Endothelial cell of umbilical vein (primary cell): Measurements from ENCODE around the gene HYAL3. TPM values are rescaled to one million over a fixed set of nuclear protein-coding genes. Genes with fewer than 3 reads are reported as not detected.

ENCODE experiments used
- BruUV-seq: library from RNA; stranded (reverse); fragments of 400-500 nt; replicated peaks from 2 replicates; lab custom pipeline; 2021; lab: Mats Ljungman, UMichigan
- CTCF ChIA-PET: fragments of 300-600, 350-600 bp; sonication (Branson Sonifier 250); formaldehyde crosslinking; loops from one replicate; lab custom pipeline; 2021; ENCODE audit warnings: antibody characterized with exemption, inconsistent platforms; lab: Charles Lee
- POLR2A ChIA-PET: fragments of 300-600, 350-600 bp; sonication (Branson Sonifier 250); formaldehyde crosslinking; loops from one replicate; lab custom pipeline; 2021; ENCODE audit warnings: antibody characterized with exemption, inconsistent platforms; lab: Charles Lee
- DNase-seq: peaks from one replicate; pipeline ENCODE4 v3.0.0-alpha.2; 2011; ENCODE audit warnings: low read depth, low spot score
- FAIRE-seq: peaks from 2 replicates; lab custom pipeline; 2011; peaks lifted over from hg19 to GRCh38; lab: Jason Lieb, UNC
- H2AFZ ChIP-seq: 2 replicates; pipeline ENCODE4 v1.6.0; 2012; ENCODE audit warnings: low read depth, low read length, control low read depth, inconsistent platforms
- H3K27ac ChIP-seq: 2 replicates; pipeline ENCODE4 v1.5.1; 2011; ENCODE audit warnings: low read depth, mild to moderate bottlenecking, control low read depth, low read length, moderate library complexity; ENCODE audit not compliant: insufficient read depth
- H3K27me3 ChIP-seq, 2 experiments: 2 replicates each; pipeline versions ENCODE4 v1.6.0 to v1.6.1; 2011; ENCODE audit warnings: low read length in 2 of 2, mixed read lengths in 1 of 2; ENCODE audit not compliant: control insufficient read depth in 2 of 2, insufficient read depth in 2 of 2
- H3K36me3 ChIP-seq, 2 experiments: 2 replicates in 1 of 2; 3 replicates in 1 of 2; pipeline ENCODE4 v1.5.1; 2011; ENCODE audit warnings: low read length in 2 of 2, mild to moderate bottlenecking in 1 of 2, moderate library complexity in 1 of 2; ENCODE audit not compliant: control insufficient read depth in 2 of 2, insufficient read depth in 2 of 2; ENCODE audit errors: extremely low read depth in 1 of 2
- H3K4me1 ChIP-seq: 3 replicates; pipeline ENCODE4 v1.5.1; 2011; ENCODE audit warnings: mild to moderate bottlenecking, low read length; ENCODE audit not compliant: control insufficient read depth, insufficient read depth; ENCODE audit errors: extremely low read depth
- H3K4me2 ChIP-seq: 2 replicates; pipeline ENCODE4 v1.6.1; 2011; ENCODE audit warnings: low read length, control low read depth, mixed read lengths; ENCODE audit not compliant: insufficient read depth
- H3K4me3 ChIP-seq, 3 experiments: fragments of 200-600 bp in 1 of 3; sonication (generic), shearing (Covaris generic) in 1 of 3; replicated peaks in 1 of 3; 2 replicates each; pipeline ENCODE4 v1.5.1; 2011 to 2016; ENCODE audit warnings: control low read depth in 3 of 3, low read length in 3 of 3, mild to moderate bottlenecking in 2 of 3, inconsistent platforms in 1 of 3, low read depth in 1 of 3, moderate library complexity in 1 of 3; ENCODE audit not compliant: insufficient read depth in 1 of 3
- H3K79me2 ChIP-seq: 2 replicates; pipeline ENCODE4 v1.6.0; 2012; ENCODE audit warnings: low read length, inconsistent platforms; ENCODE audit not compliant: control insufficient read depth, insufficient read depth
- H3K9ac ChIP-seq: replicated peaks from 2 replicates; pipeline ENCODE3; 2011; ENCODE audit warnings: low read length, control low read depth; ENCODE audit not compliant: insufficient read depth; ENCODE audit errors: extremely low read depth
- H3K9me1 ChIP-seq: replicated peaks from 3 replicates; pipeline ENCODE4 v1.6.0; 2011; ENCODE audit warnings: mild to moderate bottlenecking, low read length; ENCODE audit not compliant: control insufficient read depth, insufficient read depth; ENCODE audit errors: extremely low read depth
- H3K9me3 ChIP-seq: replicated peaks from 2 replicates; pipeline ENCODE4 v1.5.1; 2012; ENCODE audit warnings: low read length, inconsistent platforms; ENCODE audit not compliant: control insufficient read depth, insufficient read depth
- H4K20me1 ChIP-seq: replicated peaks from 2 replicates; pipeline ENCODE3; 2011; ENCODE audit warnings: mild to moderate bottlenecking, low read length; ENCODE audit not compliant: control insufficient read depth, insufficient read depth; ENCODE audit errors: extremely low read depth
- EZH2 ChIP-seq: IDR thresholded peaks from 2 replicates; pipeline ENCODE4 v1.6.1; 2012; ENCODE audit warnings: borderline replicate concordance, low read depth, mild to moderate bottlenecking, moderate library complexity, low read length, inconsistent platforms; ENCODE audit not compliant: severe bottlenecking
- FOS ChIP-seq: IDR thresholded peaks from 2 replicates; pipeline ENCODE4 v1.6.1; 2011; ENCODE audit warnings: mild to moderate bottlenecking, low read length, moderate library complexity, borderline replicate concordance; ENCODE audit not compliant: insufficient read depth
- GATA2 ChIP-seq: IDR thresholded peaks from 2 replicates; pipeline ENCODE4 v1.7.0; 2011; ENCODE audit warnings: low read depth, mild to moderate bottlenecking, moderate library complexity, mixed read lengths, low read length; ENCODE audit not compliant: insufficient read length, insufficient read depth
- JUN ChIP-seq: IDR thresholded peaks from 2 replicates; pipeline ENCODE4 v1.6.1; 2011; ENCODE audit warnings: borderline replicate concordance, low read depth; ENCODE audit not compliant: insufficient read length, insufficient read depth
- MYC ChIP-seq: IDR thresholded peaks from one replicate; pipeline ENCODE4 v1.6.1; 2011; ENCODE audit warnings: mild to moderate bottlenecking, low read depth, low read length
- POLR2A ChIP-seq: IDR thresholded peaks from 2 replicates; pipeline ENCODE4 v1.6.1; 2012; ENCODE audit warnings: low read depth, mild to moderate bottlenecking, control low read depth, low read length
- POLR2AphosphoS5 ChIP-seq: IDR thresholded peaks from 2 replicates; pipeline ENCODE4 v1.6.1; 2012; ENCODE audit warnings: low read depth, mild to moderate bottlenecking, control low read depth, low read length, moderate library complexity; ENCODE audit not compliant: insufficient read depth
- dilution Hi-C: fragments of 300-500 bp; cut with MboI; formaldehyde crosslinking; loops from one replicate; pipeline ENCODE4 v1.15.0; 2019; ENCODE audit warnings: low sequenced_read_pairs; ENCODE audit not compliant: extremely low pct_ligation_motif_present
- intact Hi-C: fragments of 100-400 bp; cut with micrococcal nuclease; formaldehyde crosslinking; loops from one replicate; pipeline ENCODE4 v1.10.0; 2022
- polyA plus RNA-seq, 4 experiments: library from polyadenylated mRNA; depleted of rRNA in 3 of 4; stranded (reverse) in 3 of 4; unstranded in 1 of 4; fragments of >200 nt; gene quantifications; 2 replicates each; pipeline versions ENCODE4 v1.2.1 to v1.2.3, GENCODE V29; 2011 to 2012; ENCODE audit warnings: missing spikeins in 1 of 4
- total RNA-seq: library from RNA; stranded (reverse); gene quantifications from 2 replicates; pipeline ENCODE4 v1.2.3, GENCODE V29; 2021
- TF ChIP-seq, protein P1 (sequence below): IDR thresholded peaks from 2 replicates; pipeline ENCODE4 v1.6.1; 2011; ENCODE audit not compliant: insufficient read depth, insufficient read length
- TF ChIP-seq, protein P2 (sequence below), 2 donors: IDR thresholded peaks; 1 replicate in 1 of 2; 2 replicates in 1 of 2; pipeline ENCODE4 v1.5.1; 2011; ENCODE audit warnings: low read length in 2 of 2, mild to moderate bottlenecking in 2 of 2, moderate library complexity in 2 of 2, control low read depth in 1 of 2, inconsistent platforms in 1 of 2, low read depth in 1 of 2; ENCODE audit not compliant: insufficient read depth in 1 of 2; ENCODE audit errors: extremely low read depth in 1 of 2

The HYAL3 gene
- total and polyA plus RNA-seq, 2 donors (not counting 3 experiments of a cell fraction or from before 2014, with no cell fraction given) = 4.8 to 11.5 TPM

DNA sequence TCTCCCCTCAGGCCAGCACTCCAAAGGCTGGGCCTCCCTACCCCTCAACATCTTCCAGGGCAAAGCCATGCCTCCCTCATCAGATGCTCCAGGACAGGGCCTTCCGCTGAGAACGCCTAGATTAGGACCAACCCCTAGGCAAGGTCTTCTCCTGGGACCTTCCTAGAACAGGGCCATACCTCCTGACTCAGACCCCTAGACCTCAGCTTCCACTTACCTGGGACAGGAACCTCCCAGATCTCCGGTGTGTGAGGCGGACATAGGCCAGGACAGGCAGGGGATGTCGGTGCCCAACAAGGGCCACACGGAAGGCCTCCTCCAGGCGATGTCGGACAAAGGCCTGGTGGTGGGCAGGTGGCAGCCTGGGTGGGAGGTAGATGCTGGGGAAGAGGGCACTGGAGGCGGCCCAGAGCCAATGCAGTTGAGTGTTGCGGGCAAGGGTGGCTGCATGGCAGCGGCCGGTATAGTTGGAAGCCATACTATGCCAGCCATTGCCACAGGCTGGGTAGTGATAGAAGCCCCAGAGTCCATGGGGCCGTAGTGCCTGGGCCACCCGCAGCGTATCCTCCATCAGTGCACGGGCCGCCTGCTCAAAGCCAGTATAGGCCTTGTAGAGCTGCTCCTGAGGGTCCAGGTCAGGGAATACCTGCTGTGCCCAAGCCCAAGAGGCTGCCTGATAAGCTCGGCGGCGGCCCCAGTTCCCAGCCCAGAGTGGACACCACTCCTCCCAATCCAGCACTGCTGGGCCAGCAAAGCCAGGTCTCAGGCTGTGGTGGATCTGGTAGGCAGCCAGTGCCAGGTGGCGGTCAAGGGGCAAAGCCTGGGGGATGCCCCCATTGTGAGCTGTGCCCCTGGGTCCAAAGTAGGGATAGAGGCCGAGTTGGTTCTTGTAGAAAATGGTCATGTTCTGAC, 4.5 kb downstream of the HYAL3 start:
- FAIRE-seq (no peak), DNase-seq (no peak)
- intact Hi-C loops (no loop called here), dilution Hi-C loops (no loop called here)
- Histone ChIP-seq H3K9me3 (no peaks in the 10 kb centered on the region), H3K4me2 (no peak overlapping the region), H3K9me1 (no peaks in the 10 kb centered on the region), H4K20me1 (no peaks in the 10 kb centered on the region), H2AFZ (no peak overlapping the region), H3K4me3 (no peak overlapping the region), H3K79me2 (peaks cover 24% of the 10 kb centered on the region), H3K4me1 (peaks cover 23% of the 10 kb centered on the region), H3K27ac (no peak overlapping the region), H3K9ac (no peak overlapping the region), H3K27me3 (no peaks in the 10 kb centered on the region), H3K36me3 (peaks cover 0 to 5% of the 10 kb centered on the region in 2 experiments)
- CTCF ChIA-PET = no interaction called here
- POLR2A ChIA-PET = no interaction called here
- no TSS peak for BruUV-seq
- TF ChIP-seq, protein P1, sequence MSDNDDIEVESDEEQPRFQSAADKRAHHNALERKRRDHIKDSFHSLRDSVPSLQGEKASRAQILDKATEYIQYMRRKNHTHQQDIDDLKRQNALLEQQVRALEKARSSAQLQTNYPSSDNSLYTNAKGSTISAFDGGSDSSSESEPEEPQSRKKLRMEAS = no peak
- TF ChIP-seq MYC (no peak), POLR2A (no peak), POLR2AphosphoS5 (no peak), EZH2 (no peak), GATA2 (no peak), FOS (no peak), JUN (no peak)
- TF ChIP-seq, protein P2, sequence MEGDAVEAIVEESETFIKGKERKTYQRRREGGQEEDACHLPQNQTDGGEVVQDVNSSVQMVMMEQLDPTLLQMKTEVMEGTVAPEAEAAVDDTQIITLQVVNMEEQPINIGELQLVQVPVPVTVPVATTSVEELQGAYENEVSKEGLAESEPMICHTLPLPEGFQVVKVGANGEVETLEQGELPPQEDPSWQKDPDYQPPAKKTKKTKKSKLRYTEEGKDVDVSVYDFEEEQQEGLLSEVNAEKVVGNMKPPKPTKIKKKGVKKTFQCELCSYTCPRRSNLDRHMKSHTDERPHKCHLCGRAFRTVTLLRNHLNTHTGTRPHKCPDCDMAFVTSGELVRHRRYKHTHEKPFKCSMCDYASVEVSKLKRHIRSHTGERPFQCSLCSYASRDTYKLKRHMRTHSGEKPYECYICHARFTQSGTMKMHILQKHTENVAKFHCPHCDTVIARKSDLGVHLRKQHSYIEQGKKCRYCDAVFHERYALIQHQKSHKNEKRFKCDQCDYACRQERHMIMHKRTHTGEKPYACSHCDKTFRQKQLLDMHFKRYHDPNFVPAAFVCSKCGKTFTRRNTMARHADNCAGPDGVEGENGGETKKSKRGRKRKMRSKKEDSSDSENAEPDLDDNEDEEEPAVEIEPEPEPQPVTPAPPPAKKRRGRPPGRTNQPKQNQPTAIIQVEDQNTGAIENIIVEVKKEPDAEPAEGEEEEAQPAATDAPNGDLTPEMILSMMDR (IDR thresholded peaks at IDR 0.05; ENCODE audit: extremely low read depth in 1 of 2, insufficient read depth in 1 of 2, low read depth in 1 of 2, low read length in 2 of 2) = no peak
